ENCODE results near the gene C1R. TPM values are rescaled to one million over a fixed set of nuclear protein-coding genes. Genes with fewer than 3 reads are reported as not detected.
A peak's percentile ranks its signal among the peaks of the same experiment; 100 is the strongest.

Gene C1R
- total and polyA plus RNA-seq, 10 donors: 91.8 to 421 (median 282) TPM

DNA sequence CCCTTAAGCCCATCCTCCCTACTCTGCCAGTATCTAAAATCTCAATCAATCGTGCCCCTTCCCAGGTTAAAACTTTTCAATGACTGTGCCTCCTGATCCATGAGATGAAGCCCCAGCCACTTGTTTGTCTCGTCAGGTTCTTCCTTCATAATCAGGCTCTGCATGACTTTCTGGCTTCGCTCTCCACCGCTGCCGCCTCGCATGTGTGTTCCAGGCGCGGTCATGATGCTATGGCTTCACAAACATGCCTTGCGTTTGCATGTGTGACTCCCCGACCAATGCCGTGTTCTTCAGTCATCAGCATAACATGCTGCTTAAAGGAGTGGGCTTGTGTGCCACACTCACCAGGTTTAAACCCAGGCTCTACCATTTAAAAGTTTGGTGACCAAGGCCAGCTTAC lies 21.8 kb upstream of the C1R start:
- intact Hi-C loops (cut with DNase I; ENCODE audit: low total_unique reads): loop anchor here (10.0 kb wide), 1 partner anchor 169 kb away; the partner anchor contains the start of genes C12orf57 and RNU7-1
- 87 to 94% (median 91%) methylated on average over 11 of the region's 11 CpGs for WGBS, 5 donors
- Histone ChIP-seq H3K36me3 (peaks cover 0 to 48% (median 35%) of the 10 kb centered on the region in 6 donors), H3K9me3 (no peaks in the 10 kb centered on the region), H3K27ac (peak overlapping the region in 3 of 8 donors; percentile 34 to 97 (median 96)), H3K4me3 (no peak overlapping the region), H3K4me1 (peaks cover 17 to 57% (median 39%) of the 10 kb centered on the region in 6 donors), H3K27me3 (replicated peaks in 1 of 7) (no peaks in the 10 kb centered on the region)
- TF ChIP-seq POLR2AphosphoS5 (IDR thresholded peaks at IDR 0.05) (peak in 1 of 3 donors; percentile 2), POLR2A (IDR thresholded peaks at IDR 0.05) (no peak)
- DNase-seq: no peak

DNA sequence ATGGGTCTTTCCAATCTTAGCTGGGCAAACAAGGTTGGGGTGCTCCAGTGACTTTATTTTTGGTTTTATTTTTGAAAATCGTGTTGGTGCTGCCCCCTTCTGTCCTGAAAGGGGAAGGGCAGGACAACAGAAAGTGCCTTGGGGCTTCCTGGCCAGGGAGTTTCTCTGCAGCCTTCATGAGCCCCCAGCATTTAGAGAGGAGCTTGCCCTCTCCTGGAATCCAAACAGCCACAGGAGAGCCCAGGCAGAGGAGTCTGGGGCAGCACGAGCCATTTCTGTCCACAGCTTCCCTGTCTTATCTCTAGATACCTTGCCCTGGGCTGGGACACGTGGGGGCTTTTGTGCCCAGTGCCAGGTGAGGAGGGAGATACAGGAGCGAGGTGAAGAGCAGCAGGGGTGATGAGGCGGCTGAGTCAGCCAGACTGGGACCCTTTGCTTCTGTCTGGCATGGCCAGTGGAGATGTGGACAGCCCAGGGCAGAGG lies 21.2 kb upstream of the C1R start:
- peak in 1 of 3 donors; percentile 32 for TF ChIP-seq POLR2AphosphoS5 (IDR thresholded peaks at IDR 0.05)
- TF ChIP-seq POLR2A (IDR thresholded peaks at IDR 0.05): no peak
- TF ChIP-seq, protein P1, sequence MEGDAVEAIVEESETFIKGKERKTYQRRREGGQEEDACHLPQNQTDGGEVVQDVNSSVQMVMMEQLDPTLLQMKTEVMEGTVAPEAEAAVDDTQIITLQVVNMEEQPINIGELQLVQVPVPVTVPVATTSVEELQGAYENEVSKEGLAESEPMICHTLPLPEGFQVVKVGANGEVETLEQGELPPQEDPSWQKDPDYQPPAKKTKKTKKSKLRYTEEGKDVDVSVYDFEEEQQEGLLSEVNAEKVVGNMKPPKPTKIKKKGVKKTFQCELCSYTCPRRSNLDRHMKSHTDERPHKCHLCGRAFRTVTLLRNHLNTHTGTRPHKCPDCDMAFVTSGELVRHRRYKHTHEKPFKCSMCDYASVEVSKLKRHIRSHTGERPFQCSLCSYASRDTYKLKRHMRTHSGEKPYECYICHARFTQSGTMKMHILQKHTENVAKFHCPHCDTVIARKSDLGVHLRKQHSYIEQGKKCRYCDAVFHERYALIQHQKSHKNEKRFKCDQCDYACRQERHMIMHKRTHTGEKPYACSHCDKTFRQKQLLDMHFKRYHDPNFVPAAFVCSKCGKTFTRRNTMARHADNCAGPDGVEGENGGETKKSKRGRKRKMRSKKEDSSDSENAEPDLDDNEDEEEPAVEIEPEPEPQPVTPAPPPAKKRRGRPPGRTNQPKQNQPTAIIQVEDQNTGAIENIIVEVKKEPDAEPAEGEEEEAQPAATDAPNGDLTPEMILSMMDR (IDR thresholded peaks at IDR 0.05 in 8 of 11, conservative IDR thresholded peaks at IDR 0.05 in 3 of 11): peak; percentile 66 to 97 (median 93)
- H3K27me3 ChIP-seq (replicated peaks in 1 of 7): no peaks in the 10 kb centered on the region
- peaks cover 0 to 46% (median 35%) of the 10 kb centered on the region in 6 donors for H3K36me3 ChIP-seq
- no peak overlapping the region for H3K4me3 ChIP-seq
- no peaks in the 10 kb centered on the region for H3K9me3 ChIP-seq
- WGBS, 5 donors: 40 to 55% (median 50%) methylated on average over 5 of the region's 5 CpGs
- H3K4me1 ChIP-seq: peaks cover 16 to 54% (median 37%) of the 10 kb centered on the region in 6 donors
- DNase-seq: no peak
- intact Hi-C loops (cut with DNase I; ENCODE audit: low total_unique reads): loop anchor here (10.0 kb wide), 1 partner anchor 169 kb away; the partner anchor contains the start of genes C12orf57 and RNU7-1
- H3K27ac ChIP-seq: peak overlapping the region in 5 of 8 donors; percentile 33 to 97 (median 52)

DNA sequence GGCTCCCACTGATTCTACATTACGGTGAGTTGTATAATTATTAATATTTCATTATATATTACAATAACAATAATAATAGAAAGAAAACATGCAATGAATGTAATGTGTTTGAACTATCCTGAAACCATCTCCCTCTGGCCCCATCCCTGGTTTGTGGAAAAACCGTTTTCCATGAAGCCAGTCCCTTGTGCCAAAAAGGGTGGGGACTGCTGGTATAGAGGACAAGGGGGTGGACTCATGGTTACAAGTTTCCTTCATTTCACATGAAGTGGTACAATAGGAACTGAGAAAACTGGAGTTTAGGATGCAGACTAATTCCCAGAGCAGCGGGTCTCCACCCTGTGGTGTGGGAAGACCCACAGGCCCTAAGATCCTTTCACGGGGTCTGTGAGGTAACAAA lies 19.8 kb upstream of the C1R start:
- peaks cover 0 to 32% (median 25%) of the 10 kb centered on the region in 6 donors for H3K36me3 ChIP-seq
- H3K27me3 ChIP-seq (replicated peaks in 1 of 7): no peaks in the 10 kb centered on the region
- no peaks in the 10 kb centered on the region for H3K9me3 ChIP-seq
- WGBS, 5 donors: 73 to 83% (median 80%) methylated on average over 4 of the region's 4 CpGs
- intact Hi-C loops (cut with DNase I; ENCODE audit: low total_unique reads): loop anchor here (10.0 kb wide), 1 partner anchor 167 kb away; the partner anchor contains the start of genes C12orf57 and RNU7-1
- DNase-seq: no peak
- peak overlapping the region in 5 of 8 donors; percentile 39 to 97 (median 52) for H3K27ac ChIP-seq
- H3K4me1 ChIP-seq: peaks cover 16 to 65% (median 50%) of the 10 kb centered on the region in 6 donors
- no peak for TF ChIP-seq POLR2AphosphoS5 (IDR thresholded peaks at IDR 0.05)
- no peak for TF ChIP-seq POLR2A (IDR thresholded peaks at IDR 0.05)
- TF ChIP-seq, protein P1 (IDR thresholded peaks at IDR 0.05 in 8 of 11, conservative IDR thresholded peaks at IDR 0.05 in 3 of 11): no peak
- H3K4me3 ChIP-seq: no peak overlapping the region

DNA sequence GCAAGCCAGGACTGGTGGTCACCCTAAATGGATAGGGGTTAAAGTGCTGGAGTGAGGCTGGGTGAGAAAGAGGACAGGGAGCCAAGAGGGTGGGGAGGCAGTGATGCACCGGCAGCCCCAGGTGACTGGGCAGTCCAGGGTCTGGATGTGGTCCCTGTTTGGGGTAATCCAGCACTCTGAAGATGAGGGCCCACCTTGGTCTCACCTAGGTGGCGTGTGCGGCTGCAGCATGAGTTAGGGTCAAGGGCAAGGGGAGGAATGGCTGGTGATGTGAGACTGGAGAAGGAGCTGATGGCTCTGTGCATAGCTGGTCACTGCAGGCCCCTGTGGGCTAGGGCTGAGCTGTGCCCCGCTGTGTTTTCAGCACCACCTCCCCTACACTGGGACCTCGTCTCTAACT lies 18.4 kb upstream of the C1R start:
- peaks cover 0 to 24% (median 13%) of the 10 kb centered on the region in 6 donors for H3K36me3 ChIP-seq
- H3K27ac ChIP-seq: peak overlapping the region in 4 of 8 donors; percentile 96 to 98 (median 96)
- TF ChIP-seq, protein P1 (IDR thresholded peaks at IDR 0.05 in 8 of 11, conservative IDR thresholded peaks at IDR 0.05 in 3 of 11): no peak
- TF ChIP-seq POLR2A (IDR thresholded peaks at IDR 0.05): no peak
- TF ChIP-seq POLR2AphosphoS5 (IDR thresholded peaks at IDR 0.05): no peak
- peaks cover 0 to 12% (median 9%) of the 10 kb centered on the region in 8 donors for H3K9me3 ChIP-seq
- 88 to 94% (median 90%) methylated on average over 5 of the region's 5 CpGs for WGBS, 5 donors
- H3K27me3 ChIP-seq (replicated peaks in 1 of 7): no peaks in the 10 kb centered on the region
- no peak for DNase-seq
- intact Hi-C loops (cut with DNase I; ENCODE audit: low total_unique reads): loop anchor here (10.0 kb wide), 1 partner anchor 166 kb away; the partner anchor contains the start of genes C12orf57 and RNU7-1
- peaks cover 16 to 79% (median 53%) of the 10 kb centered on the region in 6 donors for H3K4me1 ChIP-seq
- no peak overlapping the region for H3K4me3 ChIP-seq
